Measurements from ENCODE around the gene ATRX. TPM values are rescaled to one million over a fixed set of nuclear protein-coding genes. Genes with fewer than 3 reads are reported as not detected.
"Not testable (repeated sequence)": the region's sequence is repeated elsewhere in the genome, so short reads cannot be mapped to it uniquely, and the experiment has no call there.

The ATRX gene
- total RNA-seq, 1 experiment from 2014 or later = 61.3 TPM

DNA sequence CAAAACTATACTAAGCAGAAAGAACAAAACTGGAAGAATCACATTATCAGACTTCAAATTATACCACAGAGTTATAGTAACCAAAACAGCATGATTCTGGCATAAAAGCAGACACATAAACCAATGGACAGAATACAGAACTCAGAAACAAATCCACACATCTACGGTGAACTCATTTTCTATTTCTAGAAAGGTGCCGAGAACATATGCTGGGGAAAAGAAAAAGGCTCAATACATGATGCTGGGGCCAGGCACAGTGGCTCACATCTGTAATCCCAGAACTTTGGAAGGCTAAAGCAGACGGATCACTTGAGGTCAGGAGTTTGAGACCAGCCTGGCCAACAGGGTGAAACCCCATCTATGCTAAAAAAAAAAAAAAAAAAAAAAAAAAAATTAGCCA is 52.7 kb downstream of the ATRX start:
- Histone ChIP-seq H3K4me3 (replicated peaks in 1 of 2; ENCODE audit: low read depth in 1 of 2, low read length in 2 of 2) (no peak overlapping the region), H2AFZ (ENCODE audit: low read depth, low read length, poor library complexity, severe bottlenecking) (no peak overlapping the region), H3K27ac (ENCODE audit: low read depth, low read length) (no peak overlapping the region), H3K36me3 (ENCODE audit: control insufficient read depth in 1 of 2, insufficient read depth in 2 of 2, low read length in 2 of 2) (no peaks in the 10 kb centered on the region), H3K27me3 (ENCODE audit: insufficient read depth, low read length) (no peaks in the 10 kb centered on the region), H3K9me3 (ENCODE audit: control insufficient read depth in 1 of 2, insufficient read depth in 1 of 2, low read depth in 1 of 2, low read length in 2 of 2) (no peaks in the 10 kb centered on the region), H3K4me1 (ENCODE audit: control insufficient read depth in 1 of 2, insufficient read depth in 2 of 2, low read length in 2 of 2) (no peaks in the 10 kb centered on the region), H3K9me2 (ENCODE audit: insufficient read depth) (no peaks in the 10 kb centered on the region), H4K20me1 (ENCODE audit: insufficient read depth) (0 out of 2 replicates have a peak, but pooled peaks cover 5% of the 10 kb centered on the region), H3K4me2 (ENCODE audit: low read length) (no peak overlapping the region), H3K9ac (ENCODE audit: low read length) (no peak overlapping the region), H3K79me2 (ENCODE audit: insufficient read depth, low read length) (peaks cover 69% of the 10 kb centered on the region)
- POLR2A ChIA-PET = no interaction called here
- RAD21 ChIA-PET (ENCODE audit: low non-redundant PET in 1 of 2, low total read pairs in 2 of 2, uncharacterized antibody in 2 of 2, unreplicated experiment in 2 of 2) = no interaction called here
- CTCF ChIA-PET = no interaction called here
- TF ChIP-seq POLR2AphosphoS5 (IDR thresholded peaks at IDR 0.05; ENCODE audit: low read depth, low read length) (no peak), EZH2phosphoT487 (IDR thresholded peaks at IDR 0.05; ENCODE audit: borderline replicate concordance) (no peak)
- TF ChIP-seq, protein P1, sequence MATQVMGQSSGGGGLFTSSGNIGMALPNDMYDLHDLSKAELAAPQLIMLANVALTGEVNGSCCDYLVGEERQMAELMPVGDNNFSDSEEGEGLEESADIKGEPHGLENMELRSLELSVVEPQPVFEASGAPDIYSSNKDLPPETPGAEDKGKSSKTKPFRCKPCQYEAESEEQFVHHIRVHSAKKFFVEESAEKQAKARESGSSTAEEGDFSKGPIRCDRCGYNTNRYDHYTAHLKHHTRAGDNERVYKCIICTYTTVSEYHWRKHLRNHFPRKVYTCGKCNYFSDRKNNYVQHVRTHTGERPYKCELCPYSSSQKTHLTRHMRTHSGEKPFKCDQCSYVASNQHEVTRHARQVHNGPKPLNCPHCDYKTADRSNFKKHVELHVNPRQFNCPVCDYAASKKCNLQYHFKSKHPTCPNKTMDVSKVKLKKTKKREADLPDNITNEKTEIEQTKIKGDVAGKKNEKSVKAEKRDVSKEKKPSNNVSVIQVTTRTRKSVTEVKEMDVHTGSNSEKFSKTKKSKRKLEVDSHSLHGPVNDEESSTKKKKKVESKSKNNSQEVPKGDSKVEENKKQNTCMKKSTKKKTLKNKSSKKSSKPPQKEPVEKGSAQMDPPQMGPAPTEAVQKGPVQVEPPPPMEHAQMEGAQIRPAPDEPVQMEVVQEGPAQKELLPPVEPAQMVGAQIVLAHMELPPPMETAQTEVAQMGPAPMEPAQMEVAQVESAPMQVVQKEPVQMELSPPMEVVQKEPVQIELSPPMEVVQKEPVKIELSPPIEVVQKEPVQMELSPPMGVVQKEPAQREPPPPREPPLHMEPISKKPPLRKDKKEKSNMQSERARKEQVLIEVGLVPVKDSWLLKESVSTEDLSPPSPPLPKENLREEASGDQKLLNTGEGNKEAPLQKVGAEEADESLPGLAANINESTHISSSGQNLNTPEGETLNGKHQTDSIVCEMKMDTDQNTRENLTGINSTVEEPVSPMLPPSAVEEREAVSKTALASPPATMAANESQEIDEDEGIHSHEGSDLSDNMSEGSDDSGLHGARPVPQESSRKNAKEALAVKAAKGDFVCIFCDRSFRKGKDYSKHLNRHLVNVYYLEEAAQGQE (IDR thresholded peaks at IDR 0.05; ENCODE audit: low read depth) = no peak
- ATAC-seq (no peak), DNase-seq (ENCODE audit: low read depth, low spot score) (no peak)
- intact Hi-C loops (cut with micrococcal nuclease) = no loop called here
- no TSS peak for BruUV-seq (replicated peaks)

DNA sequence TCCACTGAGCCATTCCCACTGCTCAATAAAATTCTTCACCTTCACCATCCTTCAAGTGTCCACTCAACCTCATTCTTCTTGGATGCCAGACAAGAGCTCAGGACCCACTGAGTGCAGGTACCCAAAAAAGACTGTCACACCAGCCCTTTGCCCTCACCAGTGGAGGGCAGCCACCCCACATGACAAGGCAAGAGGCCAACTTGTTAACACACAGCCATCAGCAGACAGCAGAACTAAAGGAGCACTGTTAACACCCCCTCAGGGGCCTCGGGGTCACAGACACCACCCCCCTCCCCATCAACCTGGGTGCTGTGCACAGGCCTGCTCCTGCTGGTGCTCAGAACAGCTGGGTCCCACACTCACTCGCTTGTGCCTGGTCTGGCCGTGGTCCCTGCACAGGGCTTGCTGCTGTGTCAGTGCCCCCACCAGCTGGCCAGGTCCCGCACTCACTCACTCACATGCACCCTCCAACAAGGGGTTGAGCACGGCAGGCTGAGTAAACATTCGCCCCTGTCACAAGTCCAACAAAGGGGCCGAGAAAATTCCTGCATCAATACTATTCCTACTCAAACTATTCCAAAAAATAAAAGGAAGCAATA is 54.1 kb downstream of the ATRX start:
- POLR2A ChIA-PET = no interaction called here
- ATAC-seq = no peak

DNA sequence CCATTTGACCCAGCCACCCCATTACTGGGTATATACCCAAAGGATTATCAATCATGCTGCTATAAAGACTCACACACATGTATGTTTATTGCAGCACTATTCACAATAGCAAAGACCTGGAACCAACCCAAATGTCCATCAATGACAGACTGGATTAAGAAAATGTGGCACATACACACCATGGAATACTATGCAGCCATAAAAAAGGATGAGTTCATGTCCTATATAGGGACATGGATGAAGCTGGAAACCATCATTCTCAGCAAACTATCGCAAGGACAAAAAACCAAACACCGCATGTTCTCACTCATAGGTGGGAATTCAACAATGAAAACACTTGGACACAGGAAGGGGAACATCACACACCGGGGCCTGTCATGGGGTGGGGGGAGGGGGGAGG is 59.9 kb downstream of the ATRX start:
- H3K27ac ChIP-seq (ENCODE audit: low read depth, low read length); H3K4me2 ChIP-seq (ENCODE audit: low read length); BruUV-seq (replicated peaks); H3K27me3 ChIP-seq (ENCODE audit: insufficient read depth, low read length); H3K4me1 ChIP-seq (ENCODE audit: control insufficient read depth in 1 of 2, insufficient read depth in 2 of 2, low read length in 2 of 2); POLR2A ChIA-PET; H3K4me3 ChIP-seq (replicated peaks in 1 of 2; ENCODE audit: low read depth in 1 of 2, low read length in 2 of 2); intact Hi-C loops (cut with micrococcal nuclease); H2AFZ ChIP-seq (ENCODE audit: low read depth, low read length, poor library complexity, severe bottlenecking); H3K9me3 ChIP-seq (ENCODE audit: control insufficient read depth in 1 of 2, insufficient read depth in 1 of 2, low read depth in 1 of 2, low read length in 2 of 2); RAD21 ChIA-PET (ENCODE audit: low non-redundant PET in 1 of 2, low total read pairs in 2 of 2, uncharacterized antibody in 2 of 2, unreplicated experiment in 2 of 2); DNase-seq (ENCODE audit: low read depth, low spot score); H3K9ac ChIP-seq (ENCODE audit: low read length); H3K36me3 ChIP-seq (ENCODE audit: control insufficient read depth in 1 of 2, insufficient read depth in 2 of 2, low read length in 2 of 2); H3K9me2 ChIP-seq (ENCODE audit: insufficient read depth); H4K20me1 ChIP-seq (ENCODE audit: insufficient read depth); CTCF ChIA-PET; ATAC-seq: not testable (repeated sequence)
- peaks cover 66% of the 10 kb centered on the region for H3K79me2 ChIP-seq (ENCODE audit: insufficient read depth, low read length)

More for the DNA sequence above, 54.1 kb downstream of the ATRX start:
- BruUV-seq (replicated peaks) = no TSS peak
- H3K36me3 ChIP-seq (ENCODE audit: control insufficient read depth in 1 of 2, insufficient read depth in 2 of 2, low read length in 2 of 2) = no peaks in the 10 kb centered on the region
- H3K9me3 ChIP-seq (ENCODE audit: control insufficient read depth in 1 of 2, insufficient read depth in 1 of 2, low read depth in 1 of 2, low read length in 2 of 2) = no peaks in the 10 kb centered on the region
- TF ChIP-seq, protein P2, sequence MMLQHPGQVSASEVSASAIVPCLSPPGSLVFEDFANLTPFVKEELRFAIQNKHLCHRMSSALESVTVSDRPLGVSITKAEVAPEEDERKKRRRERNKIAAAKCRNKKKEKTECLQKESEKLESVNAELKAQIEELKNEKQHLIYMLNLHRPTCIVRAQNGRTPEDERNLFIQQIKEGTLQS (IDR thresholded peaks at IDR 0.05) = no peak
- H3K79me2 ChIP-seq (ENCODE audit: insufficient read depth, low read length) = peaks cover 75% of the 10 kb centered on the region
- DNase-seq (ENCODE audit: low read depth, low spot score) = no peak
- no peaks in the 10 kb centered on the region for H3K9me2 ChIP-seq (ENCODE audit: insufficient read depth)
- intact Hi-C loops (cut with micrococcal nuclease) = no loop called here
- H3K4me3 ChIP-seq (replicated peaks in 1 of 2; ENCODE audit: low read depth in 1 of 2, low read length in 2 of 2) = no peak overlapping the region
- H3K4me1 ChIP-seq (ENCODE audit: control insufficient read depth in 1 of 2, insufficient read depth in 2 of 2, low read length in 2 of 2) = no peaks in the 10 kb centered on the region
- H4K20me1 ChIP-seq (ENCODE audit: insufficient read depth) = 0 out of 2 replicates have a peak, but pooled peaks cover 5% of the 10 kb centered on the region
- no peaks in the 10 kb centered on the region for H3K27me3 ChIP-seq (ENCODE audit: insufficient read depth, low read length)
- RAD21 ChIA-PET (ENCODE audit: low non-redundant PET in 1 of 2, low total read pairs in 2 of 2, uncharacterized antibody in 2 of 2, unreplicated experiment in 2 of 2) = no interaction called here
- no peak overlapping the region for H2AFZ ChIP-seq (ENCODE audit: low read depth, low read length, poor library complexity, severe bottlenecking)
- H3K9ac ChIP-seq (ENCODE audit: low read length) = no peak overlapping the region
- no peak overlapping the region for H3K27ac ChIP-seq (ENCODE audit: low read depth, low read length)
- no peak overlapping the region for H3K4me2 ChIP-seq (ENCODE audit: low read length)
- CTCF ChIA-PET = no interaction called here
